HL-60/S4 (cell line): ENCODE results near the gene MACF1.

ENCODE experiments used
- in situ Hi-C: fragments of 300-500 bp; cut with MboI; formaldehyde crosslinking; loops from 2 replicates; pipeline ENCODE4 v1.14.3; 2022; ENCODE audit warnings: low sequenced_read_pairs

Gene MACF1

DNA sequence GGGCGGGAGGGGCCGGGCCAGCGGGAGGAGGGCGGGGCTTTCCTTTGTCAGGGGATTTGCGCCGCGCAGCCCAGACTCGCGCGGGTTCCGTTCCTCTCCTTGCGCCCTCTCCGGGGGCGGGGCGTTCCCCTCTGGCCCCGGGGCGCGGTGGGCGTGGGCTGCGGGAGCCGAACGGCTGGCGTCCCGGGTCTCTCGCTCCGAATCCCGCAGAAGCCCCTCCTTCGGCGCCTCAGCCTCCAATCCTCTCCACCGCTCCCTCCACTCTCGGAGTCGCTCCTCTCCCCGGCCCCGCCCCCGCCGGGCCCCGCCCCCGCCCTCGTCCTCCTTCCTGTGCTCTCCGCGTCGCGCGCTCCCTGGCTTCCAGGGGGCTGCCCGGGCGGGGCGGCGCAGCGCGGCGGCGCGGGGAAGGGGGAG, 204.2 kb downstream of the MACF1 start:
- in situ Hi-C loops = no loop called here

DNA sequence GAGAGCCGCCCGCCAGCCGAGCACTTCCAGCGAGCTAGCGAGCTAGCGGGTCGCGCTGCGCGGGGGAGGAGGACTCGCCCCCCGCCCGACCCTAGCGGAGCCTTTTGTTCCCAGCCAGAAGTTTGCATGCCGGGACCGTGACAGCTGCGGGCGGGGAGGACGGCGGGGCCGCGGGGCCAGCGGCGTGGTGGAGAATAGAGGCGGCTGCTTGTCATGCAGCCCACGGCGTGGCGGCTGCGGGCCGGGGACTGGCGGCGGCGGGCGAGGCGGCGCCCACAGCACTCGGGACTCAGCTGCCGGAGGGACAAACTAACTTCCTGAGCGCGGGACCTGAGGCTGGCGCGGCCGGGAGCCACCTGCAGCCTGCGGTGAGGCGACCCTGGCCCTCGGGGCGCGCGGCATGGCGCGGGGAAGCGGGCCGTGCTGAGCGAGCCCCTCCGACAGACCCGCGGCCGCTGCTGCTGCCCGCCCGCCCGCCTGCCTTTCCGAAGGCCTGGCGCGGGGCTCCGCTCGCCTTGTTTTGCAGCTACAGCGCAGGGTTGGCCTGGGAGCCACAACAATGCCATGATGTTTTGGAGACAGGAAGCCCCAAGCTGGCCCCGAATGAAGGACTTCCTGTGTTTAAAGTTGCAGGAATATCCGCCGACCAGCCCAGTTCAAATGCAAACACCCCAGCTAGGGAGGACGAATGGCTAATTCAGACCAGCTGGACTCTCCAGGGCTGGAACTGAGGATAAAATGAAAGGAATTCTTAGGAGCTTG, 204.7 kb downstream of the MACF1 start:
- in situ Hi-C loops = no loop called here

DNA sequence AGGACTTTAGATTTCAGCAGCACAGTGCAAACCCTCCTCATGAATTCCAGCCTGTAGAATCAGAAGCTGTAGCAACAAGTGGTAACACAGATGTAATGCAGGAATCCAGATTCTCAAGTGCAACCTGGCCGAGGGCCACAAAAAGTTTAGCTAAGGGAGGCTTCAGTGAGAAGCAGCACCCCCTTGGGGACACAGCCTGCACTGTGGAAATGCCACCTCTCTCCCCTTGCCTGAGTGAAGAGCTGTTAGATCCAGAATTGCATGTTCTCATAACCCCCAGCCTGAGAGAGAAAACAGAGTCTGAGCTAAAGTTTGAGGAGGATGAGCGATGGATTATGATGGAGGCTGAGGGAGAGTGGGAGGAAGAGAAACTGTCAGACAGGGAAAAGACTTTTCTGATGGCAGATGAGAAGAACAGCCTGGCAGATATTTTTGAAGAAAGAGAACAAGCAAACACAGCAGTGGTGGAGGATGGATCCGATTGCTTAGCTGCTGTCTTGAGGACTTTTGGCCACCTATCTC, 206.5 kb downstream of the MACF1 start:
- in situ Hi-C loops = no loop called here

DNA sequence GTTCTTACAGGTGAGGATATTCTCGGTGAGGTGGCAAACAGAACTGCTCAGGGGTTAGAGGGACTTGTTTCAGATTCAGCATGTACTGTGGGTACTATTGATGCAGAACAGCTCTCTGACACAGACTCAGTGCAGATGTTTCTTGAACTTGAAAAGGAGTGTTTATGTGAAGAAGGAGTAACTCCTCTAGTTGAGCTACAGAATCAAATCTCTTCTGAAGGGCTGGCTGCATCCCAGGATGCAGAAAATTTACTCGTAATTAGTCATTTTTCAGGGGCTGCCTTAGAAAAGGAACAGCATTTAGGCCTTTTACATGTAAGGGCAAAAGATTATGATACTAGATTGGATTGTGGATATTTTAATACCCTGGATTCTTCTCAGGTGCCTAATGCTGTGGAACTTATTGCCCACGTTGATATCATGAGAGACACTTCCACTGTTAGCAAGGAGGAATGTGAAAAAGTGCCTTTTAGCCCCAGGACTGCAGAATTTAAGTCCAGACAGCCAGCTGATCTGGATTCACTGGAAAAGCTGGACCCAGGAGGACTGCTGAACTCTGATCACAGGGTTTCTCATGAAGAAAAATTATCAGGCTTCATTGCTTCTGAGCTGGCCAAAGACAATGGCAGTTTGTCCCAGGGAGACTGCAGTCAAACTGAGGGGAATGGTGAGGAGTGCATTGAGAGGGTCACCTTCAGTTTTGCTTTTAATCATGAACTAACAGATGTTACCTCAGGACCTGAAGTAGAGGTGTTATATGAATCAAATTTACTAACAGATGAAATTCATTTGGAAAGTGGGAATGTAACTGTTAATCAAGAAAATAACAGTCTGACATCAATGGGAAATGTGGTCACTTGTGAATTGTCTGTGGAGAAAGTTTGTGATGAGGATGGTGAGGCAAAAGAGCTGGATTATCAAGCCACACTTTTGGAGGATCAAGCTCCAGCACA, 207.3 kb downstream of the MACF1 start:
- in situ Hi-C loops = no loop called here

DNA sequence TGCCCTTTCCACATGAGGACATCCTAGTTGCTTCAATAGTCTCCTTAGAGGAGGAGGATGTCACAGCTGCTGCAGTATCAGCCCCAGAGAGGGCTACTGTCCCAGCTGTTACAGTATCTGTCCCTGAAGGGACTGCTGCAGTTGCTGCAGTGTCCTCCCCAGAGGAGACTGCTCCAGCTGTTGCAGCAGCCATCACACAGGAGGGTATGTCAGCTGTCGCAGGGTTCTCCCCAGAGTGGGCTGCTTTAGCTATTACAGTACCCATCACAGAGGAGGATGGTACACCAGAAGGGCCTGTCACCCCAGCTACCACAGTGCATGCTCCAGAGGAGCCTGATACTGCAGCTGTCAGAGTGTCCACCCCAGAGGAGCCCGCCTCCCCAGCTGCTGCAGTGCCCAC, 208.4 kb downstream of the MACF1 start:
- in situ Hi-C loops = no loop called here

DNA sequence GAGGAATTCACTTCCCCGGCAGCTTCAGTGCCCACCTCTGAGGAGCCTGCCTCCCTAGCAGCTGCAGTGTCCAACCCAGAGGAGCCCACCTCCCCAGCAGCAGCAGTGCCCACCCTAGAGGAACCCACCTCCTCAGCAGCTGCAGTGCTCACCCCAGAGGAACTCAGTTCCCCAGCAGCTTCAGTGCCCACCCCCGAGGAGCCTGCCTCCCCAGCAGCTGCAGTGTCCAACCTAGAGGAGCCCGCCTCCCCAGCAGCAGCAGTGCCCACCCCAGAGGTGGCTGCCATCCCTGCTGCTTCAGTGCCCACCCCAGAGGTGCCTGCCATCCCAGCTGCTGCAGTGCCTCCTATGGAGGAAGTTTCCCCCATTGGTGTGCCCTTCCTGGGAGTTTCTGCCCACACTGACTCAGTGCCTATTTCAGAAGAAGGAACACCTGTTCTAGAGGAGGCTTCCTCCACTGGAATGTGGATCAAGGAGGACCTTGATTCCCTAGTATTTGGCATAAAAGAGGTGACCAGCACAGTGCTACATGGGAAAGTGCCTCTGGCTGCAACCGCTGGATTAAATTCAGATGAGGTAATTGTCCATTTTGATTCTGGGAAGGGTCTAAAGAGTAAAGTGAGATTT, 209.5 kb downstream of the MACF1 start:
- in situ Hi-C loops = no loop called here

DNA sequence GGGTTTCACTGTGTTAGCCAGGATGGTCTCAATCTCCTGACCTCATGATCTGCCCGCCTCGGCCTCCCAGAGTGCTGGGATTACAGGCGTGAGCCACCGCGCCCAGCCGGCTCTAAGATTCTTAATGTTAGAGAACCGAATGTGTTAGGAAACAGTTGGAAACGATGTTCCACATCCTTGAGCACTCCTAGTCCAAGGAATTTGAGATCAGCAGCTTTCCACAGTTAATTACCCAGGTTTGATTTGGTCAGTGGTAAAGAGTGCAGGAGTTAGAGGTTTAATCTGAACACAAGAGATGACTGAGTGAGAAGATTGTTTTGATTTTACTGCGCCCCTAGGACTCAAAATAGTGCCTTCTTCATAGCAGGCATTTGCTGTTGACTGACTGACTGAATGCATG, 211.1 kb downstream of the MACF1 start:
- in situ Hi-C loops = no loop called here

DNA sequence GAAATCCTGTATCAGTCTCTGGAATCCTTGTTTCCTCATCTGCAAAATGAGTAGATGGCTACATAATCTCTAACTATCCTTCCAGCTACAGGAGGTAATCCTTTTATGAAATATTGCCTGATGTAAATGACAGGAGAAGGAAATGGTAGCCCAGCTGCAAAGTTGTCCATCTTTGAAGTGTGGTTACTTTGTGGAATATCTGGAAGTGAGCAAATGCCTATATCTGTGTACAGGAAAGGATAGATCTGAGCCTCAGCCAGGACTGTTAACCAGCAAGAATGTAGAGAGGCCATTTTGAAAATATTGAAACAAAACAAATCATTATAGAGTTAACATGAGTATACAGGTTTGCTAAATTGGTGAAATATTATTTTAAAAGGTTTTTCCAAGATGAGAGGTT, 212.1 kb downstream of the MACF1 start:
- in situ Hi-C loops = no loop called here

DNA sequence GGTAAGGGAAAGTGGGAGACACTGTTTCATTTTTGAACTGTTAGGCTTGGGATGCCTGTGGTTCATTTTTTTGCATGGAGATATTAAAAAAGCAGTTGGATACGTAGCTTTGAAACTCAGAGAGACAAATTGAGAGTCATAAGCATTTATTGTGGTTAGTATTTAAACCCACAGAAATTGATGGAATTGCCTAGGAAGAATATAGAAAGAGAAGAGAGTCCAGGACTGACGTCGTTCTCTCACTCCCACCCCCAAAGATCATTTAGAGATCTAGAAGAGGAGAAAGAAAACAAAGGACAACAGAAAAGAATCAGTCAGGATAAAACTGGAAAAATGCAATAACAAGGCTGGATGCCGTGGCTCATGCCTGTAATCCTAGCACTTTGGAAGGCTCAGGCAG, 213.7 kb downstream of the MACF1 start:
- in situ Hi-C loops = no loop called here

DNA sequence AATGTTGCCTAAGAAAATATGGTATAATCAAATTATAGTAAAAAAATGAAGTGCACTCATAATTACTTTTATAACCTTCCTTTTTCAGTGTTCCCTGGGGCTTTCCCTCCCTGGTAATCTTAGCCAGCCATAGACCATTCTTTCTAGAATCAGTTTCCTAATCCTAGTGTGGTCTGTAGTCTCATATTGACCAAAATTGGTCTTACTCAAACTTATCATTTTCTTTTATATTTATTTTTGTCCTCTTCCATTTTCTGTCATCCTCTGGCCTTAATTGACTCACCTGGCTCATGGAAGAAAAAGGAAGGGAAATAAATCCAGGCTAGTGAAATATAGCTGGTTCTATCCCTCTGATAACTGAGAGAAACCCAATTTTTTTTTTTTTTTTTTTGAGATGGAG, 216.0 kb downstream of the MACF1 start:
- in situ Hi-C loops = no loop called here

DNA sequence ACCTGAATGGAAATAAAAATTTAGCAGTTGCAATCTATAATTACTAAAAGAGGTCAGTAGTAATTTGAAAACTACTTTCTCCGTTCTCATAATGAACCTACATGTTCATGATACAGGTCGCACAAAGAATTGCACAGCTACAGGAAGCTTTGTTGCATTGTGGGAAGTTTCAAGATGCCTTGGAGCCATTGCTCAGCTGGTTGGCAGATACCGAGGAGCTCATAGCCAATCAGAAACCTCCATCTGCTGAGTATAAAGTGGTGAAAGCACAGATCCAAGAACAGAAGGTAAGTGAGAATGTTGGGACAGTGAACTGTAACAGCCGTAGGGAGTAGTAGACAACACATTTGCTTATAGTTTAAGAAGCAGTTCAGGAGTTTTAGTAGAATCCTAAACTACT, 218.1 kb downstream of the MACF1 start:
- in situ Hi-C loops = no loop called here

DNA sequence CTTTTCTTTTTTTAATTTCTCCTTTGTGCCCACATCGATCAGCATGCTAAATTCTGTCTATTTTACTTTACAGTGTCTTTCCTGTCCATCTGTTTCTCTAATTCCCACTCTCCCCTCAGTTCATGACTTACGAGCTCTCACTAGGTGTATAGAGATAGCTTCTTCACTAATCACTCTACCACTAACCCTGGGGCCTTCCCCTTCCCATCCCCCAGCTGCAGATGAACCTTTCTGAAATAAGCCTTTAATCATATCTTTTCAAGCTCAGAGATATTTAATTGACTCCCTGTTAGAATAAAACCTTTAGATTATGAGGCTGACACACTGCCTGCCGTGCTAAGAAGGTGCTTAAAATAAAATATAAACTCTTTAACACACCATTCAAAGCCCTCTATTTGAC, 220.7 kb downstream of the MACF1 start:
- in situ Hi-C loops = no loop called here

DNA sequence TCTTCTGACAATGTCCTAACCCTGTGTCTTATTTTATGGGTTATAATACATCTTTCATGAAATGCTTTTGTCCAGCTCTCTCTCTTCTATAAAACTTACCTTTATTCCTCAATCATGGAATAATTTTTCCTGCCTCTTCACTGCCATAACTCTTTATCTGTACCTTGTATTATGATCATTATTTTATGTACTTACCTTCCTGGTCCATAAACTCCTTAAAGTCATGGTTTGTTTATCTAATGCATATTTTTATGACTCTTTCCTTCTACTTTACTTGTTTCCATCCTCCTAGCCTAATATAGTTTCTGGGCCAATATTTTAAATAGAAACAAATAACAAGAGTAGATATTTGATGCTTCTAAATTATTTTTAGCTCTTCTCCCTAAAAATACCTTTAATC, 221.1 kb downstream of the MACF1 start:
- in situ Hi-C loops = no loop called here

DNA sequence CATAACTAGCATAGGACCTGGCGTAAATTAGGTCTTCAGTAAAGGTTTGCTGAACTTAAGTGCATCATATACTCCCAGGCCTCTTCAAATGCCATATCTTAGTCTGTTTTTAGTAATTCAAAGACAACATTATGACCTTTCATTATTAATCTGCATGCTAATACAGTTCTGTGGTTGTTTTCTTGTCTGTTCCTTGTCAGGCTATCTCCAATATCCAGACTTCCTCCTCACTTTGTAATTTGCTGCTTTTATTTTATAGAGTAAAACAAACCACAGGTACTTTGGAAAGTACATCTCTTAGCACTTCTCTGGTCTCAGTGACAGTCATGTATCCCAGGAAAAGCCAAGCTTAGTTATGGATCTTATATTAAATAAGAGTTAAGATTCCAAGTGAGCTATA, 221.9 kb downstream of the MACF1 start:
- in situ Hi-C loops = no loop called here

DNA sequence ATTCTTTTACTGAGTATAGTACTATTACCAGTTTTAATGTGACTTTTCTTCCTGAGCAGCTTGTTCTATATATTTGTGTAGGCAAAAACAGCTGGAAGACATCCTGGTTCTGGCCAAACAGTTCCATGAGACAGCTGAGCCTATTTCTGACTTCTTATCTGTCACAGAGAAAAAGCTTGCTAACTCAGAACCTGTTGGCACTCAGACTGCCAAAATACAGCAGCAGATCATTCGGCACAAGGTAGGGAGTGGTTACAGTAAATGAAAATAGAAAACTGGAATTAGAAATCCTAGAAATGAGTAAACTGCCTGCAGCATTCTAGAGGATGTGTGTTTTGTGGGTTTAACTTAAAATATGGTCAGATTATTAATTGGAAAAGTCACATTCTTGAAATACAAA, 222.9 kb downstream of the MACF1 start:
- in situ Hi-C loops = no loop called here

DNA sequence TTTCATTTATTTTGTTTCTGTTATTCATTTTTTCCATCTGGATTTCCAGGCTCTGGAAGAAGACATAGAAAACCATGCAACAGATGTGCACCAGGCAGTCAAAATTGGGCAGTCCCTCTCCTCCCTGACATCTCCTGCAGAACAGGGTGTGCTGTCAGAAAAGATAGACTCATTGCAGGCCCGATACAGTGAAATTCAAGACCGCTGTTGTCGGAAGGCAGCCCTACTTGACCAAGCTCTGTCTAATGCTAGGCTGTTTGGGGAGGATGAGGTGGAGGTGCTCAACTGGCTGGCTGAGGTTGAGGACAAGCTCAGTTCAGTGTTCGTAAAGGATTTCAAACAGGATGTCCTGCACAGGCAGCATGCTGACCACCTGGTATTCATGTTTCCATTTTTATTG, 223.4 kb downstream of the MACF1 start:
- in situ Hi-C loops = no loop called here

DNA sequence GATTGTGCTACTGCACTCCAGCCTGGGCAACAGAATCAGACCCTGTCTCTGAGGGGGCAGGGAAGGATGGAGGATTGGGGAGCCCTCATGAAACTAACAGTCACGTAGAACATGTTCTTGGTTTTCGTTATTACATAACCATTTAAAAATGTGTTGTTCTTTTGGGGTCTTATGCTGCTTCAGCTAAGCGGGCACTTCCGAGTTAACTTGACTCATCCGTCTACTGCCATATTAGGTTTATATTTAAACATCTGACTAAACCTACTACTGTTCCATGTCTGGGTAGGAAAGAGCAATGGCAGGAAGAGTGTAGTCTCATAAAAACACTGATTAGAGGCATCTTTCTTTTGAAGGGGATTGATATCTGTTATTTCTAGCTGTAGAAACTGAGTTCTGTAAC, 227.4 kb downstream of the MACF1 start:
- in situ Hi-C loops = no loop called here

DNA sequence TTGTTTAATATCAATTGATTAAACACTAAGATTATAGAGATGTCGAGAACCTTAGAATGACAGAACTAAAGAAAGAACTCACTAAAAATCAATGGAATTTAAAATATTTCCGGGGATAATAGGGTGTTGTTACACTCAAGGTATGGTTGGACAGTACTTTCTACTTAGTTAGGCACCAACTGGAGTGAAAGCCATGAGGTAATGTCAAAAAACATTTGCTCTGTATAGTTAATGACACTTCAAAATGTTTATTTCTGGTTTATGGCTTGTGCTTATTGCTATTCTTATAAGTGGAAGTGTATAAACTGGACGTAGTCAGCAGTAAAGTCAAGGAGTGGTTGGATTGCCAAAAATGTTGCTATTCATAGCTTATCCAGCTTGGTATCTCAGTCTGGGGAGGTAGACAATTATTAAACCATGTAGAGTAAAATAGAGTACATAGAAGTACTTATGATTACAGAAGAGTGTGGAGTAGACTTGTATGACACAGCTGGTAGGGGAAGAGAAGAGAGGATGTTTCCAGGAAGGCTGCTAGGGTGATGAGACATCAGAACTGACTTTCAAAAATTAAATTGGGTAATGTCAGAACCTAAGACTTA, 230.4 kb downstream of the MACF1 start:
- in situ Hi-C loops = no loop called here

DNA sequence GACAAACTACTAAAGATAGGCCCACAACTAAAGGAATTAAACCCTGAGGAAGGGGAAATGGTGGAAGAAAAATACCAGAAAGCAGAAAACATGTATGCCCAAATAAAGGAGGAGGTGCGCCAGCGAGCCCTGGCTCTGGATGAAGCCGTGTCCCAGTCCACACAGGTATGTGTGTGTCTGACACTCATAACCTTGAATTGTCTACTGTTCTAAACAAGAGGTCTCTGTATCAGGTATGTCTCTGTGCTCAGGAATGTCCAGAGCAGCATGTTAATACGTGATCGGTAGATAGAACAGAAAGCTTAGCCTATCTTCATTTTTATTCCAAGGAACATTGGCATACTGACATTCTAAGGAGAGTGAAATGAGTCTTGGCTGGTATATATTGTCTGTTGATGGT, 231.1 kb downstream of the MACF1 start:
- in situ Hi-C loops = no loop called here

DNA sequence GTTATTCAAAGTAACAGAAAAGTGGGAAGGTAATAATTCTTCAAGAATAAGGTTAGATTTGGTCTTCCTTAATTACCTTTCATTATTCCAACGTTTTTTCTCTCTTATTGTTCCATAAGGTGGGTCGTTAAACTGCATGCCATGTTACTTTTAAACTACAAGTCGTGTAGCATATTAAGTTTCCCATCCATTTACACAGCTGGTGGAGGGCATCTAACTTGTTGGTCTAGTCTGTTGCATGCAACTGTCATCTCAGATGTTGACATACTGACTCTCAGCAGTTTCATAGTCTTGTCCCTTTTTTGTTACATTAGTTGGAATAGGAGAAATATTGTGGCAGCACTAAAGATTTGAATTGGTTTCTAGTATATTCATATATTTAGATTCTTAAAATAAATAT, 232.3 kb downstream of the MACF1 start:
- in situ Hi-C loops = no loop called here

DNA sequence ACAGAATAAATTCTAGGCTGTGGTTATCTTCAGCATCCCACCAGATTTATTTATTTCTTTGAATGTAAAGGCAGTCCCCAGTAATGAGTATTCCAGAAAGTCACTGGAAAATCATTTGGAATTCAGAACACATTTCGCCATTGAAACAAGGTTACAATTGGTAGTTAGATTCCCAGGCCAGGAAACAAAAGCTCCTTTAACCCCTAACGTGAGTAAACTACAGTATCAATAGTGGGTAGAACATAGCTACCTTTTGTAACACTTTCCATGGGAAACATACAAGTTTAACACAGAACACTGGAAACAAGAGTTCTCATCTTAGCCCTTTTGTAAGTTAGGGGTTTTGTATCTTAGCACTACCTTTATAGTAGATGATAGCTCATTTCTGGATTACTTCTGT, 233.5 kb downstream of the MACF1 start:
- in situ Hi-C loops = no loop called here
